Umbilical cord (tissue), 2 donors: ENCODE results near the gene CCDC172. TPM values are rescaled to one million over a fixed set of nuclear protein-coding genes. Genes with fewer than 3 reads are reported as not detected.

Experiments used
- DNase-seq: peaks from one replicate; pipeline ENCODE4 v3.0.0-alpha.2; 2015; ENCODE audit warnings: low spot score
- total RNA-seq: library from RNA; depleted of rRNA; stranded (reverse); fragments of >200 nt; gene quantifications from one replicate; pipeline ENCODE4 v1.2.3, GENCODE V29; 2014; ENCODE audit warnings: low replicate concordance; ENCODE audit not compliant: insufficient read depth

Gene CCDC172
- total RNA-seq, 1 donor from 2014 or later: 2.9 TPM

DNA sequence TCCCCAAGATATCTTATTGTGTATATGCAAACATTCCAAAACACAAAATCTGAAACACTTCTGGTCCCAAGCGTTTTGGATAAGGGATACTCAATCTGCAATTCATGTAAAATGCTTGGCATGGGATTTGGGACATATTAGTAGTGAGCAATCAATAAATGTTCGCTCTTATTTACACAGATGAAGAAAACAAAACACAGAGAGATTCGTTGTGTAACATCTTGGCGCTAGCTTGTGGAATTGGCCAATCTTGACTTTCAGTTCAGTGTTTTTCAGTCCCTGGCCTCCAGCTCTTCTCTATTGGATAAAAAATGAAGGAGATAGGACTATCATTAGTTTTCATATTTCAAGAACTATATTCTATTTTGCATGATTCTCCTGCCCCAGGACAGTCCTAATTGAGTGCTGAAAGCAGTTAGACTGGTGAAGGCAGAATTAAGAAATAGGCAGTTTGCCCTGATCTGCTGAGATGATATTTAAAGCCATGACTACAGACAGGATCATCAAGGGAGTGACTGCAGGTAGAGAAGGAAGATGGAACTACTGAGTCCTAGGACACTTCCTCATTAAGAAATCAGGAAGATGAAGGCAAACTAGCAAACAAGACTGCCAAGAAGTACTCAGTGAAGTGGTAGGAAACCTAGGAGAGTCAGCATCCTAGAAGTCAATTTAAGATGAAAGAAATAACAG, 105.2 kb downstream of the CCDC172 start:
- DNase-seq: no peak

Other genes with a start within 250 kb of the CCDC172 start
- 7.2 TPM for gene GFRA1, start 51.2 kb upstream of the CCDC172 start, total RNA-seq
- gene PNLIPRP3, start 103.4 kb downstream of the CCDC172 start, total RNA-seq: 0.96 TPM
- gene PNLIP, start 221.5 kb downstream of the CCDC172 start, total RNA-seq: 0.72 TPM